DND-41 (cell line): ENCODE data around the gene PPP1R14C.

Source experiments
- CTCF ChIP-seq: IDR thresholded peaks from 2 replicates; pipeline ENCODE4 v1.5.1; 2012; ENCODE audit warnings: borderline replicate concordance, low read length, moderate library complexity, mild to moderate bottlenecking; ENCODE audit not compliant: poor library complexity, severe bottlenecking; ENCODE audit errors: extremely low read depth
- EZH2 ChIP-seq: IDR thresholded peaks from 3 replicates; pipeline ENCODE4 v1.6.1; 2012; ENCODE audit warnings: borderline replicate concordance, low read depth, mild to moderate bottlenecking, moderate library complexity, low read length, inconsistent platforms; ENCODE audit not compliant: severe bottlenecking

- no peak for TF ChIP-seq CTCF
- TF ChIP-seq EZH2: no peak
Observed at GRCh38 chr6:150260931-150261330, 118.1 kb downstream of the PPP1R14C start.
